HL-60 (cell line): ENCODE measurements around the gene WFS1.

ENCODE experiments used
- CTCF ChIP-seq: IDR thresholded peaks from one replicate; pipeline ENCODE4 v1.5.1; 2011; ENCODE audit warnings: low read length, control low read depth, inconsistent platforms; ENCODE audit not compliant: insufficient read depth
- GABPA ChIP-seq: IDR thresholded peaks from 2 replicates; pipeline ENCODE4 v1.6.1; 2012; ENCODE audit warnings: low read depth
- POLR2AphosphoS5 ChIP-seq: IDR thresholded peaks from 2 replicates; pipeline ENCODE4 v1.6.1; 2012; ENCODE audit warnings: low read depth
- REST ChIP-seq: IDR thresholded peaks from 2 replicates; pipeline ENCODE4 v1.6.1; 2012; ENCODE audit warnings: low read depth; ENCODE audit not compliant: insufficient replicate concordance
- SPI1 ChIP-seq: IDR thresholded peaks from 2 replicates; pipeline ENCODE4 v1.6.1; 2012; ENCODE audit warnings: low read depth, mild to moderate bottlenecking, borderline replicate concordance

DNA sequence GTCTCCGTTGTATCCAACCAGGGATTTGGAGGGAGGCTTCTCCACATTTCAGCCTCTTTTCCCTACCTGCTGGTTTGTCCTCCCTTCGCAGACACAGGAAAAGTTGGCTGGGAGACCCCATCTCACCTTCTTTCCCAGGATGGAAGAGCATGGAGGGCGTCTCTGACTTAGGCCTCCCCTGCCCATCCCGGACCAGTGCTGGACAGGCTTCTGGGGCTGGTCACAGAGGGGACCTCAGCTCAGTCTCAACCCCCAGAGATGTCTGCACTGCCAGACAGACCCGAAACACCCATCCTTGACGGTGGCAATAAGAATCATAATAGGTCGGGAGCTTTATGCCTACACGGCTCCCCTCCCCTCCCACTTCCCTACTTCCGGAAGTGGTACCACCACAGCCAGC lies 1.6 kb downstream of the WFS1 start:
- TF ChIP-seq CTCF (no peak), SPI1 (no peak), POLR2AphosphoS5 (no peak), REST (no peak), GABPA (no peak)
